Measurements from ENCODE around the gene MYH10.
"Not testable (repeated sequence)": the region's sequence is repeated elsewhere in the genome, so short reads cannot be mapped to it uniquely, and the experiment has no call there.

The MYH10 gene

GRCh38 chr17:8556074-8556473 is 74.5 kb downstream of the MYH10 start:
- DNase-seq (ENCODE audit: low read depth in 2 of 2), result no peak

GRCh38 chr17:8555062-8555461 is 75.5 kb downstream of the MYH10 start:
- DNase-seq (ENCODE audit: low read depth in 2 of 2), result no peak

- no peak for DNase-seq (ENCODE audit: low read depth in 2 of 2)
These were observed 77.8 kb downstream of the MYH10 start for GRCh38 chr17:8552577-8553320.

- no peak for DNase-seq (ENCODE audit: low read depth in 2 of 2)
These were observed 87.7 kb downstream of the MYH10 start for GRCh38 chr17:8542599-8543502.

DNA sequence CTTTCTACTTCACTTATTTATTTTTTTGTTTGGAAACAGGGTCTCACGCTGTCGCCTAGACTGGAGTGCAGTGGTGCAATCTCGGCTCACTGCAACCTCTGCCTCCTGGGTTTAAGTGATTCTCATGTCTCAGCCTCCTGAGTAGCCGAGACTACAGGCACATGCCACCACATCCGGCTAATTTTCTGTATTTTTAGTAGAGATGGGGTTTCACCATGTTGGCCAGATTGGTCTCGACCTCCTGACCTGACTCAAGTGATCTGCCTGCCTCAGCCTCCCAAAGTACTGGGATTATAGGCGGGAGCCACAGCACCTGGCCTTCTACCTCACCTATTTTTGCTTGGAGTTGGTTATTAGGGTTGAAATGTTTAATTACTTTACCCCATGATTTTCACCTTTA is 90.5 kb downstream of the MYH10 start:
- not testable (repeated sequence) for DNase-seq (ENCODE audit: low read depth in 2 of 2)

- no peak for DNase-seq (ENCODE audit: low read depth in 2 of 2)
These were observed 92.8 kb downstream of the MYH10 start for GRCh38 chr17:8537734-8538133.

DNA sequence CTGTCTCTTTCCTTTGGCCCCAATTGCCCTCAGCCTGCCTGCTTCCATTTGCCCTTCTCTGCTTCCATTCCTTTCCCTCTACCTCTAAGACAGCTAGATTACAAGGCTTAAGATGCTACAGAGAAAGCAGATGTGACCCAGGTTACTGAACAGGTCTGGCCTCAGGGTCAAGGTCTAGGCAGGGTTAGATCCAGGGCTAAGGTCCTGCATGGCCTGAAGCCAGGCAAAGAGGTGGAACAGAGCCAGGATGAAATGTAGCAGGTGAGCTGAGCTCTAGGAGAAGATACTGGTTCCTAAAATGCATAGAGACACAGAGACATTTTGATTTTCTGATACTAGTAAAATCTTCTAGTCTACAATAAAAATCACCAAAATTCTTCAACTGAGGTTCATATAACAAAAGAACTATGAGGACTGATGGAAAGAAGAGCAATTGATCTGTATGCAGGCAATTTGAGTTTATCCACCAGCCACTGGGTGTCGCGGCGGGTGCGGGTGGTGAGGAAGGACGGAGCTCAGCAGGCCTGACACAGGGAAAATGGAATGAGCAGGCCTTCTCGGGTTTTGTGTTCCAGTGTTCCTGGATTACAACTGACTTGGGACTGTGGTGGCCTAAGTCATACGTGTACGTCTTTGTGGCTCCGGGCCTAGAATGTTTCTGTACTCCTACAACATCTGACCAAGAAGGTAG is 95.9 kb downstream of the MYH10 start:
- DNase-seq (ENCODE audit: low read depth in 2 of 2), result no peak

GRCh38 chr17:8532021-8532420 is 98.5 kb downstream of the MYH10 start:
- DNase-seq (ENCODE audit: low read depth in 2 of 2), result no peak

DNA sequence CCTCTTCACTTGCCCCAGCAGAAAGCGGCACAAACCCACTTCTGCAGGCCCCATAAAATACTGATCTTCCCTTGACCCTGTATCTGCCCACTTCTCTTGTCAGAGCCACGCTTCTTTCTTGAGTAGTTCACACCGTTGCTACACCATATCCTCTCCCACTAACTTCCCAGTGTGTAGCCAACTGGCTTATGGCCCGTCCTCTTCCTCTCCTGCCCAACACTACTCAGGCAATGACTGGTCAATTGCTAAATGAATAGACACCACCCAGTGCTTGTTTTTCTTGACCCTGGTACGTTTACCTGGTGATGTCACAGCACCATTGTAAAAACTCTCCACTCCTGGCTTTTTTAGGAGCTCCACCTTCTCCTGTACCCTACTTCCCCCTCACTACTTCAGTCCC is 107.9 kb downstream of the MYH10 start:
- DNase-seq (ENCODE audit: low read depth in 2 of 2), result no peak

GRCh38 chr17:8520981-8521380 is 109.5 kb downstream of the MYH10 start:
- DNase-seq (ENCODE audit: low read depth in 2 of 2), result no peak

DNA sequence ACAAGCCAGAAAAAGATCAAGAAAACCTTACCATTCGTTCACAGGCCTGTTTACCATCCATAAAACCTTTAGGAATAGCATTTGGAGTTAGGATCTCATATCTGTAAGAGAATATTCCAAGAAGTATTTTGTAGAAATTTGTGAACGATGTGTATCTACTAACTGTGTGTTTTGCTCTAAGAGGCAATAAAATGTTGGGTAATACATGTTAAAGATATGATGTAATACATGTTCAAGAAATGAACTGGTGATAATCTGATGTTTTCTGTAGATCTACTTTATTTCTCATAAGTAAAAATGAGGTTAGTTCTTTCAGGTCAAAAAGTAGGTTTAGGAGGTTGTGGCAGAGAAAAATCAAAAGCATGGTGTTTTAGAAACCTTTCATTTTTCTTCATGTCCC is 111.7 kb downstream of the MYH10 start:
- DNase-seq (ENCODE audit: low read depth in 2 of 2), result no peak

GRCh38 chr17:8518326-8518725 is 112.2 kb downstream of the MYH10 start:
- no peak for DNase-seq (ENCODE audit: low read depth in 2 of 2)

DNA sequence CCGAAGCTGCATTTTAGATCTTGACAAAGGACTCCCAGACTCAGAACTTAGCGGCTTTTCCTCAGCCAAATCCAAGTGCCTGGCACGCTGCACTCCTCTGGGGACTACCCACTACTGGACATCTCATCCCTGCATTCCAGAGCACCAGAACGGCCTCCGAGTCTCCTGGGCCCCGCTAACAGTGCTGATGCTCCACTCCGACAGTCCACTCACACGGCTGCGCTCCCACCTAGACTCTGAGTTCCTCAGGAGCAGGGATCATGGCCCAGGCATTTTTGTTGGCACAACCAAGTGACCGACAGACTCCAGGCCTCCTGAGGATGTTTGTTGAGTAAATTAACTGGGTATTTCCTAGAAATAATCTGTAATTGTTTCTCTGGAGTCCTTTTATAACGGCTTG is 115.7 kb downstream of the MYH10 start:
- DNase-seq (ENCODE audit: low read depth in 2 of 2), result no peak

DNA sequence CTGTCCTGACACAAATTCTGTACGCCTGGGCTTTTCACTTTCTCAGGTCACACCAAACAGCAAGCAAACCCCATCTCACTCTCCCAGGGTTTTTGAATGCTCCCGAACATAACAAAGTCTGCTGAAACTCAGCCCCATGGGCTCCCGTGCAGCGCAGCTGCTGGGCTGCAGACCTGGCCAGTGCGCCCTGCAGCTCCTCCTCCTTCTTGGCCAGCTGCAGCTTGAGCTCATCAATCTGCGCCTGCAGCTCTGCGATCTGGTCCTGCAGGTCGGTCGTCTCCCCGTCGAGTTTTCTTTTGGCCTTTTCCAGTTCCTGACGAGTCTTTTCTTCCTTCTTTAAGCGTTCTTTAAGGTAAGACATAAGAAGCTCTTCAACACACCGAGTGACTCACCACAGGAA is 124.4 kb downstream of the MYH10 start:
- DNase-seq (ENCODE audit: low read depth in 2 of 2), result no peak

DNA sequence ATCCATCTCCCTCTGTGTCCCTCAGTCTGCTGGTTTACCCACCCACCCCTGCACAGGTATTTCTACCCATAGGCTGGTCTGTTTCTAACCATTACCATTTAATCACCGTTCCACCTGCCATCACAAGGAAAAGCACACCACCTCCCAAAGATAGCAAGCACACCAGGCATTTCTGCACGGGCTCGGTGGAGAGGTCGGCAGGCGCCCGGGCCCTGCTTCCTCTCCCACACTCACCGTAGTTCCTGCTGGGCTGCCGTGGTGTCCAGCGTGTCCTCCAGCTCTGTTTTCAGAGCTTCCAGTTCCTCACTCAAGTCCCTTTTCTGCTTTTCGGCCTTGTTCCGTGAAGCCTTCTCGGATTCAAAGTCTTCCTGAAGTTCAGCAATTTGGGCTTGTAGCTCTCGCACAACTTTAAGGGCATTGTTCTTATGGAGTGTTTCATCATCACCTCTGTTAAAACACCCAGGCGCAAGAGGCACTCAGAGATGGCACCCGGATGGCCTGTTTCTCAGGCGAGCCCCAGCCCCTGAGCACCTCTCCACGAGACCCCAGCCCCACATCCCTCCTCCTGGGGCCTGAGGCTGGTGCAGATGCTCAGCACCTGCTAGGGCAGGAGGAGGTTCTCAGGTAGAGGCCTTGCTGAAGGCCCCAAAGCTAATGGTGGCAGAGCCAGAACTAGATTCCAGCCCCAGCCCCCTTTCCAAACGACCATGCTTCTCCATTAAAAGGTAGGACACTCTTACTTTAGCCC is 125.9 kb downstream of the MYH10 start:
- no peak for DNase-seq (ENCODE audit: low read depth in 2 of 2)

- DNase-seq (ENCODE audit: low read depth in 2 of 2), result no peak
These were observed 126.7 kb downstream of the MYH10 start for GRCh38 chr17:8503807-8504206.

- no peak for DNase-seq (ENCODE audit: low read depth in 2 of 2)
These were observed 127.2 kb downstream of the MYH10 start for GRCh38 chr17:8503368-8503767.

DNA sequence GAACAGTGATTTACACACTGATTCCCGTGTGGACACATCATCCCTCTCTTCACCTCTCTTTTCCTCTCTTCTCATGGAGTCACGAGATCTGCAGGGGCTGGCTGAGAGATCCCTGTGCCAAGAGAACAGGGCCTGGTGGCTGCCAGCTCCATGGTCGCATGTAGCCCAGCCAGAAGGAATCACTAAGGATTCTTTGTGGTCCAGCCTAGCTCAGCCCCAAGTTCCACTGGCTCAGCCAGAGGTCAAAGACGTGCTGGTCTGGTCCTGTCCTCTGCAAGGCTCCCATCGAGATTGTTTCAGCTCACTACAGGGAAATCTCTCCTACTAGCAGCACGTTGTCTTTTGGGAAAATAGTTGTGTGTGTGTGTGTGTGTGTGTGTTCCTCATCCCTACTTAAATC is 128.4 kb downstream of the MYH10 start:
- DNase-seq (ENCODE audit: low read depth in 2 of 2), result no peak

GRCh38 chr17:8500609-8501008 is 129.9 kb downstream of the MYH10 start:
- no peak for DNase-seq (ENCODE audit: low read depth in 2 of 2)

DNA sequence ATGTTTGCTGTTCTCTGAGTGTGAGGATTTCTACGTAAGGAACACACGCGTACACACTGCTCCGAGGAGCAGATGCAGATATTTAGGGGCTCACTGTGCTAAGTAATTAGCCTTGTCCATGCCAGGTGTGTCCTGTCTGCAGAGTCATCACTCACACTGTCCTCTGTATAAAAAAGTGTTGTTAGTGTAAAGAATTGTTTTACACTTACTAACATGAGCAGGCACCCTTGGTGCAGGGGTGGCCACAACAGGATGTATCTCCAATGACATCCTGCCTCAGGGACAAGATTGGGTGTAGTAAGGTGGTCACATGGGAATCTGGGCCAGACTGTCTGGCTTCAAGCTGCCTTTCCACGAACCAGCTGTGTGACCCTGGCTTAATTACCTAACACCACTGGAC is 130.9 kb downstream of the MYH10 start:
- no peak for DNase-seq (ENCODE audit: low read depth in 2 of 2)

- no peak for DNase-seq (ENCODE audit: low read depth in 2 of 2)
These were observed 131.4 kb downstream of the MYH10 start for GRCh38 chr17:8499171-8499570.

DNA sequence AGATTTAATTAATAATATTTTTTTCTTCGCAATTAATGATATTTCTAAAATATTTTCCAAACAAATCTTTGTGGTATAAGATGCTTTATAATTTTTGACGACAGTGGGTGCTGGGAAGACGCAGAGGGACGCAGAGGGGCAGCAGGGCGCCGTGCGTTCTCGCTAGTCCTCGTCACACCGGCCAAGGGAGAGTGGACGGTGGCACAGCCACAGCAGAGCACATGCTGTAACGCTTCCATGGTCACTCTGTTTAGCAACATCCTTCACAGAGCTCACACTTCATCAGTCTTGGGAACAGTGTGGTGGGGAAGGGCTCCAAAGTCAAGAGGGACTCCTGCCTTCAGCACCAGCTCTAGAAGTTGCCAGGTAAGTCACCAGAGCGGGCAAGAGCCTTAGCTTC is 134.4 kb downstream of the MYH10 start:
- no peak for DNase-seq (ENCODE audit: low read depth in 2 of 2)

Measured in stimulated activated CD4-positive, alpha-beta T cell treated with anti-CD3 and anti-CD28 coated beads, Interleukin-4, amount 100 ng/mL, for 48 hours (primary cell).